GM12891 (cell line): Measurements from ENCODE around the gene TRPM5.

Experiments
- POLR2A ChIP-seq: IDR thresholded peaks from 2 replicates; pipeline ENCODE4 v1.6.1; 2011; ENCODE audit warnings: low read depth, low read length, control low read depth
- POLR2AphosphoS5 ChIP-seq: IDR thresholded peaks from 2 replicates; pipeline ENCODE4 v1.6.1; 2011; ENCODE audit warnings: low read depth, low read length, control low read depth

- TF ChIP-seq POLR2AphosphoS5, result no peak
- TF ChIP-seq POLR2A, result no peak
Observed at GRCh38 chr11:2411446-2412305, 32.6 kb downstream of the TRPM5 start.
